GM19240 (cell line): ENCODE results near the gene RASL10A.

Experiments
- DNase-seq: peaks from one replicate; pipeline ENCODE4 v3.0.0; 2011; ENCODE audit warnings: low spot score; ENCODE audit not compliant: insufficient read length

RASL10A gene

DNA sequence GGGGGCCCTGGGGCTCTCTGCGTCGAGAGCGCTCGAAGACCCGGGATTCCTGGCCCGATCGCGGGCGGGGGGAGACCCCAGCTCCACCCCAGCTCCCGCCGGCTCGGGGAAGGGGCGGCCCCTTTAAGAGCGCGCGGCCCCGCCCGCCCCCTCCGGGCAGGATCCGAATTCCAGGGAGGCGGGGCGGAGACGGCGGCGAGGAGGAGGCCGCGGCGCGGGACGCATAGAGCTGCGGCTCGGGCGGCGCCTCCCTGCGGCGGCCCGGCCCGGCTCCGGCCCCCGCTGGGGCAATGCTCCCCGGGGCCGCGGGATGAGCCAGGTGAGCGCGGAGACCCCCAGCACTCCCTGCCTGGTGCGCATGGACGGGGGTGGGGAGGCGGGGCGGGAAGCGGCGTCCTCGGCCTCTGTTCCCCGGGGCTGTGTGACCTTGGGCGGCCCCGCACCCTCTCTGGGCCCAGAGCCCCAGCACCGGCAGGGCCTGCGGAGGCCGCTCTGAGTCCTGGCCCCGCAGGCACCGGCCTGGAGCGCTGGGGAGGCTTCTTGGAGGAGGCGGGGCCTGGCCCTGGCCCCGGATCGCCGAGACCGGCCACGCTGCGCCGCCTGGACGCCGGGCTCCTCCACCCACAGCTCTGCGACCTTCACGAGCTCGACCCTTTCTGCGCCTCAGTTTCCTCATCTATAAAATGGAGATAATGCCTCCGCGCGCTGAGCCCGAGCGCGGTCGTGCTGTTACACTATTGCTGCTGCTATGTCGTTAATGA, 8.5 kb downstream of the RASL10A start:
- no peak for DNase-seq

DNA sequence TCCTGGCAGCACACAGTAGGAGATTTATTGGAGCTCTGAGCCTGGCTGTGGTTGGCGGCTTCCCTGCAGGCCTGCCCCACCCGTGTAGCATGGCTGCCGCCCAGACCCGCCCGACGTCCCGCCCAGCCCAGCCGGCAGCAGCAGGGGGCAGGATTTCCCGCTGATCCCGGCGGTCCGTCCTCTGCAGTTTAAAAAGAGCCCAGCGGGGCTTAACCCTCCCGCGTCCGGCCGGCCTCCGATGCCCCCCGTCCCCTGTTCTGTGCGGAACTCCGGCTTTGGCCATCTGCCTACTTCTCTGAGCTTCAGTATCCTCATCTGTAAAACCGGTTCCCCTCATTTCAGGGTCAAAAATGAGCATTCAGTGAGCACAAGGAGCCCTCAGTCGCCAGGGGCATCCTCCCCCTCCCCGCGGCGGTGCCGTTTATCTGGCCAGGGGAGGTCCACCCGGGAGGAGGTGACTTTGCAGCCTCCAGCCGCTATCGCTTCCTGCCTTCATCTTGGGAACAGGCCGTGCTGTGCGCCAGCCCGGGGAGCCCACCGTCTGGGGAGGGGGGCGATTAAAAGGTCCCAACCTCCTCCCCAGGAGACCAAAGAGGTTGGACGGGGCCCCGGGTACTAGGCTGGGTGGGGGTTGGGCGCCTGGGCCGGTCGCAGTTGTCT, 9.2 kb downstream of the RASL10A start, which contains the start of gene GAS2L1:
Gene GAS2L1, plus strand, starts transcription at position 476 of the 660 bp plus-strand sequence. CDS start 1,456 bp downstream, outside the sequence.
- no peak for DNase-seq

- no peak for DNase-seq
Measured at GRCh38 chr22:29305836-29306174, 9.7 kb downstream of the RASL10A start.

GRCh38 chr22:29302681-29303465, 12.6 kb downstream of the RASL10A start:
- no peak for DNase-seq

DNA sequence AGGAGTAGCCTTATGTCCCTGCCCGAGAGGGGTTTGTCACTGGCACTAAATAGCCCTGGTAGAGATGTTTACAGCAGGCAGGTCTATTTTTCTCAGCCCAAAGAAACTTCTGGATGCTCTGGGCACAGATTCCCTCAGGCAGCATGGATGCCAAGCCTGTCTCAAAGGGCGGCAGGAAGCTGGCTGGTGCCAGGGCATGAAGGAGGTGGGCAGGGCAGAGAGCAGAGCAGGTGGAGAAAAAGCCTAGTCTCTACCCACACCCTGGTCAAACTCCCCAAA, 13.2 kb downstream of the RASL10A start:
- DNase-seq: no peak

DNA sequence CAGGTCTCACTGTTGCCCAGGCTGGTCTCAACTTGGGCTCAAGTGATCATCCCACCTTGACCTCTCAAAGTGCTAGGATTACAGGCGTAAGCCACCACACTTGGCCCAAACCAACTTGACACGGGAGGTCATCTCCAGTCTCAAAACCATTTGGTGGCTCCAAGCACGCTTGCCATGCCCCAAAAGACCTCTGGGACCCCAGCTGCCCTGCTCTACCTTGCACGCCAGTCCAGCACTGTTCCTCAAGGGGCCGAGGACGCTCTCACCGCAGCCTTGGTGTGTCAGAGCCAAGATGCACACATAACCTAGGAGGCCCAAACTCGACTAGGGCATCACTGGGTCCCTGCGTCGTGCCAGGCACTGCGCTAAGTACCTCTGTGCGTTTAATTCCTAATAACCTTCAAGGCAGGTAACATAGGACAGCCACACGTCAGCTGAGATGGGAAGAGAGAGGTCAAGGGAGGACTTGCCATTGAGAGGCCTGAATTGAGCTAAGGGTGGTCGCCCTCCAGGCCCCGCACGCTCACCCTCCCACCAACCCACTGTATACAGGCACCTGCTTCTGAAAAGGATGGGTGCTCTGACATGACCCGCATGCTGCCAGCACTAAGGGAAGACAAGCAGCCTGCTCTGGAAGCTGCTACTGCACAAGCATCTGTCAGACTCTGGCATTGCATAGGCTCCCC, 13.6 kb downstream of the RASL10A start:
- no peak for DNase-seq

GRCh38 chr22:29300807-29301601, 14.5 kb downstream of the RASL10A start:
- no peak for DNase-seq

- no peak for DNase-seq
Measured at GRCh38 chr22:29300467-29300806, 15.1 kb downstream of the RASL10A start.

- no peak for DNase-seq
Measured at GRCh38 chr22:29299136-29299900, 16.2 kb downstream of the RASL10A start.

DNA sequence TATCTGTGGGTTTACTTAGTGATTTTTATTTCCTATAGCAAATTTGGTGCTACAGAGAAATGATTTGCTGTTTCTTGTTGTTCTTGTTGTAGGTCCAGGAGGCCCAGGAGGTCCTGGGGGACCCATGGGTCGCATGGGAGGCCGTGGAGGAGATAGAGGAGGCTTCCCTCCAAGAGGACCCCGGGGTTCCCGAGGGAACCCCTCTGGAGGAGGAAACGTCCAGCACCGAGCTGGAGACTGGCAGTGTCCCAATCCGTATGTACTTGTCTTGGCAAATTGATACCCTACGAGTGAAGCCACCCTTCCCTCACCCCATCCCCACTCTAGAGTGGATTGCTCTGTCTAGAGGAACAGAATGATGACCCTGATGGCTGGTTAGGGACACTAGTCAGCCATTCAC, 16.9 kb downstream of the RASL10A start:
- DNase-seq: no peak

- DNase-seq: no peak
Measured at GRCh38 chr22:29292379-29292778, 23.1 kb downstream of the RASL10A start.

GRCh38 chr22:29291215-29291614, 24.3 kb downstream of the RASL10A start:
- no peak for DNase-seq

GRCh38 chr22:29290061-29290460, 25.4 kb downstream of the RASL10A start:
- no peak for DNase-seq

GRCh38 chr22:29288837-29289236, 26.7 kb downstream of the RASL10A start:
- no peak for DNase-seq

- DNase-seq: no peak
Measured at GRCh38 chr22:29284196-29284595, 31.3 kb downstream of the RASL10A start.

DNA sequence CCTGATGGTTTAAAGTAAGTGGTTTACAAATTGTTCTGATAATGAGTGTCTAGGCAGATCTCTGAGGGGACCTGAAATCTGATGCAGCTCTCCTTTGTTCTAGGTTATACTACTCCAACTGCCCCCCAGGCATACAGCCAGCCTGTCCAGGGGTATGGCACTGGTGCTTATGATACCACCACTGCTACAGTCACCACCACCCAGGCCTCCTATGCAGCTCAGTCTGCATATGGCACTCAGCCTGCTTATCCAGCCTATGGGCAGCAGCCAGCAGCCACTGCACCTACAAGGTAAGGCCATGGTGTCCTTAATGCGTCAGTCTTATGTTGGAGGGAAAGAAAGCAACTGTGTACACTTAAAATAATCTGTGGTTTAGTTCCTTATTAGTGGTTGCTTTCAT, 37.6 kb downstream of the RASL10A start:
- no peak for DNase-seq

DNA sequence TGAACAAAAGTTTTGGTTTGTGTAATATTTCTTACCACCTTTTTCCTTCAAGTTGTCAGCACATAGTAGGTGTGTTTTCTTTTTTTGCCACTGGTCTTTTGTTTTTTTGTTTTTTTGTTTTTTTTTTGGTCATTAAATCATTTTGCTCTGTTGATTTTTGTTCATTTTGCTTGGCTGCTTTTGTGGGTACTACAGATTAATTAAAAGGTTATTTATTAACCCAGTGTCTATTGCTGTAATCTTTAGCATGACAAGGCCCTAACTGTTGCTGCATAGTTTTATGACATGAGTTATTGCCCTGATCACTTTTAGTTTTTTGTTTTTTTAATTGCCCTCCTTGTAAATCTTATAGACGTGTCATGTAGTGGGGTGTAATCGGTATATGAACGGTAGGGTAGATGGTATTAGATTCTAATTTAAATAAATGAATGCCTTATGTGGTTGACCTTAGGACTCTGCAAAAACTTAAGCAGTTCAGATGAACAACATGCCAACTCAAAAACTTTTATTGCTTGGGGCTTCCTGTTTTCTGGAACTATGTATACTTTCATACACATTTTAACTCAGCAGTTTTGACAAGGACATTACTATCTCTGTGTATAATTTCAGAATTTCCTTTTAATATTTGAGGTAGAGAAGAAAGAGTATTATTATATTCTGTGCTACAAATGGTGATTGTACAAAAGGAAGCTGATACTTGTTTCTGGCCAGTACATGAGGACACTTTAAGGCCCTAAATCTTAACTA, 39.5 kb downstream of the RASL10A start:
- DNase-seq: no peak

DNA sequence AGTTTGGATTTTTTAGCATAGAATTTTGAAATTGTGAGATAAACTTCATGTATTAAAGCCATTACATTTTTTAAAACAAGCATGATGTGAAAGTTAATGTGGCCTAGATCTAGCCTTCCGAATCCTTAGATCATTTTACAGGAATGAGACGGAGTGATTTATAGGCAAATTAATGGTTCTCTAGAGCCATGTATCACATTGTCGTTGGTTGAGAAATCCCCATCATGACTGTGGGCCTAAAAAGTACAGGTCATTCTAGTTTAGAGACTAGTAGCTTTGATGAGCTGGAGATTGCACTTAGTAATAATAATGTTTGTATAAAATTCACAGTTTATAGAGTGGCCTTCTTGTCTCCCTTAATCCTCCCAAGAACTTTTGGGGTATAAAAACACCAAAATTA, 40.3 kb downstream of the RASL10A start:
- no peak for DNase-seq

DNA sequence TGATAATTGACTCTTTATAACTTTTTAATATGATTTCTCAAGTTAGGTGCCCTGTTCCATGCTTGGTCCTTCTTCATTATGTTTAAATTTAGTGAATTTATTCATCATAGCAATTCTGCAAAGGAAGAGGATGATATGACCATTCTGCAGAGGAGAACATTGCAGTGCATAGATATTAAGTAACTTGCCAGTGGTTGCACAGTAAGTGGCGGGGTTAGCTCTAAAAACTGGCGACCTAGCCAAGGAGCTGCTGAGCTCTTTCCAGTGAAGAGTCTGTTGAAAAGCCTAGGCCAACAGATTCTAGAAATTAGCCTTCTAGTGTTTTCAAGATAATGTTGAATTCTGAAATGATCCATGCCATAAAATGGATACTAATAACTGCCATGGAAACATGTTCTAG, 42.9 kb downstream of the RASL10A start:
- DNase-seq: no peak
